NK-92 treated with Interleukin-12 subunit alpha and Interleukin-12 subunit beta, amount 100 ng/mL, for 24 hours (cell line): ENCODE results near the gene FRMPD4.
"Not testable (repeated sequence)": the region's sequence is repeated elsewhere in the genome, so short reads cannot be mapped to it uniquely, and the experiment has no call there.

ENCODE experiments used
- DNase-seq: peaks from one replicate; lab custom pipeline; 2025; lab: John Stamatoyannopoulos, UW

The FRMPD4 gene

GRCh38 chrX:12440246-12440645 is 302.0 kb downstream of the FRMPD4 start:
- no peak for DNase-seq

GRCh38 chrX:12441381-12442128 is 303.3 kb downstream of the FRMPD4 start:
- DNase-seq: no peak

- DNase-seq: no peak
These were observed 305.3 kb downstream of the FRMPD4 start for GRCh38 chrX:12443534-12444098.

- no peak for DNase-seq
These were observed 308.2 kb downstream of the FRMPD4 start for GRCh38 chrX:12446342-12447075.

- no peak for DNase-seq
These were observed 309.3 kb downstream of the FRMPD4 start for GRCh38 chrX:12447448-12448064.

GRCh38 chrX:12452268-12452667 is 314.0 kb downstream of the FRMPD4 start:
- DNase-seq: no peak

GRCh38 chrX:12460929-12461328 is 322.7 kb downstream of the FRMPD4 start:
- DNase-seq: no peak

- DNase-seq: no peak
These were observed 324.8 kb downstream of the FRMPD4 start for GRCh38 chrX:12463052-12463451.

GRCh38 chrX:12463873-12464272 is 325.6 kb downstream of the FRMPD4 start:
- DNase-seq: no peak

GRCh38 chrX:12467321-12467720 is 329.0 kb downstream of the FRMPD4 start:
- DNase-seq: no peak

GRCh38 chrX:12469296-12469695 is 331.0 kb downstream of the FRMPD4 start:
- DNase-seq: no peak

GRCh38 chrX:12471061-12471460 is 332.8 kb downstream of the FRMPD4 start:
- DNase-seq: no peak

GRCh38 chrX:12480956-12481355 is 342.7 kb downstream of the FRMPD4 start:
- no peak for DNase-seq

GRCh38 chrX:12488220-12488619 is 349.9 kb downstream of the FRMPD4 start:
- DNase-seq: no peak

- no peak for DNase-seq
These were observed 350.5 kb downstream of the FRMPD4 start for GRCh38 chrX:12488771-12489170.

GRCh38 chrX:12489341-12489740 is 351.1 kb downstream of the FRMPD4 start:
- no peak for DNase-seq

GRCh38 chrX:12494400-12495138 is 356.3 kb downstream of the FRMPD4 start:
- DNase-seq: no peak

GRCh38 chrX:12496343-12496742 is 358.1 kb downstream of the FRMPD4 start:
- no peak for DNase-seq

- DNase-seq: no peak
These were observed 359.7 kb downstream of the FRMPD4 start for GRCh38 chrX:12497832-12498591.

- no peak for DNase-seq
These were observed 366.9 kb downstream of the FRMPD4 start for GRCh38 chrX:12505127-12505526.

GRCh38 chrX:12515384-12515783 is 377.1 kb downstream of the FRMPD4 start:
- DNase-seq: not testable (repeated sequence)
